Measurements from ENCODE around the gene TAF11L13.

The TAF11L13 gene

DNA sequence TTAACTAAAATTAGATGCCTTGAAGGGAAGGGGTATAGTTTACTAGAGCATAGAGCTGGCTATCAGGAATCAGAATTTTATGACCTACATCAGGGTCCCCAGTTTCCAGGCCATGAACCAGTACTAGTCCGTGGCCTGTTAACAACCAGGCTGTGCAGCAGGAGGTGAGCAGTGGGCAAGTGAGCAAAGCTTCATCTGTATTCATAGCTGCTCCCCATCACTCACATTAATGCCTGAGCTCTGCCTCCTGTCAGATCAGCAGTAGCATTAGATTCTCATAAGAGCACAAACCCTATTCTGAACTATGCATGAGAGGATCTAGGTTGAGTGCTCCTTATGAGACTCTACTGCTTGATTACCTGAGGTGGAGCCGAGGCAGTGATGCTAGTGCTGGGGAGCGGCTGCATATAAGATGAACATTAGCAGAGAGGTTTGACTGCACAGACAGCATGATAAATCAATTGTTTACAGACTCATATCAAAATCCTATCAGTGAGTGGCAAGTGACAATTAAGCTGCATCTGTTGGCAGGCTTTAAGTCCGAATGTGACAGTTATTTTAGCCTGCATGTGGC, 47.0 kb downstream of the TAF11L13 start:
- no peak for DNase-seq (ENCODE audit: extremely low read depth in 1 of 2, low read depth in 1 of 2)

DNA sequence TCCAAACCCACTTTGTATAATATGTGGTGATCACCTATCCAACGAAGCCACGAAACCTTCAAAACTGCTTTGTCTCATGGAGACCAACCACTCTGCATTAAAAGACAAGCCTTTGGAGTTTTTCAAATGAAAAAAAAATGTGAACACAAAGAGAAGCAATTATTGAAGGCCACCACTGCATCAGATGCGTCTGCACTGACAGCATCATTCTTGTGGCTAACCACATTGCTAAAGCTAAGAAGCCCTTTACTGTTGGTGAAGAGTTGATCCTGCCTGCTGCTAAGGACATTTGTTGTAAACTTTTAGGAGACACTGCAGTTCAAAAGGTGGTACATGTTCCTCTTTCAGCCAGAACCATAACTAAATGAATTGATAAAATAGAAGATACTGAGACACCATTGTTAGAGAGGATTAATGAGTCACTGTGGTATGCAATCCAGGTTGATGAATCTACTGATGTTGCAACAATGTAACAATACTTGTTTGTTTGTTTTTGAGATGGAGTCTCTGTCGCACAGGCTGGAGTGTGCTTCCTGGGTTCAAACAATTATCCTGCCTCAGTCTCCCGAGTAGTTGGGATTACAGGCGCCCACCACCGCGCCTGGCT, 47.8 kb downstream of the TAF11L13 start:
- no peak for DNase-seq (ENCODE audit: extremely low read depth in 1 of 2, low read depth in 1 of 2)

DNA sequence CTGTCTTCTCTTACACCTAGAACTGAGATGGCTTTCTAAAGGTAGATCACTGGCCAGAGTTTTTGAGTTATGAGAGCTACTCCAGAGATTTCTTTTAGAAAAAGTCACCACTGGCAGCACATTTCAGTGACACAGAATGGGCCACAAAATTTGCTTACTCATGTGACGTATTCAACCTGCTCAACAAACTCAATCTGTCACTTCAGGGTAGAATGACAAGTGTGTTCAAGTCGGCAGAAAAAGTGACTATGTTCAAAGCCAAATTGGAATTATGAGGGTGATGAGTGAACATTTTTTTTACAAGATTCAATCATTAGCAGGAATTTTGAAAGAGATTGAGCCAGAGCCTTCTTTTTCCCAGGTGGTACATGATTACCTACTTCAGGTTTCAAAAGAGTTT, 48.8 kb downstream of the TAF11L13 start:
- no peak for DNase-seq (ENCODE audit: extremely low read depth in 1 of 2, low read depth in 1 of 2)
